Right lobe of liver (tissue), 6 donors: ENCODE data around the gene DUSP8. TPM values are rescaled to one million over a fixed set of nuclear protein-coding genes. Genes with fewer than 3 reads are reported as not detected.
"Not testable (repeated sequence)": the region's sequence is repeated elsewhere in the genome, so short reads cannot be mapped to it uniquely, and the experiment has no call there.

ENCODE experiments used
- ATAC-seq, 4 donors: fragments of 200-7000 bp; cut with Tn5 transposase; one replicate each; pipeline ENCODE4 v1.9.1; 2020; ENCODE audit warnings: mild to moderate bottlenecking in 4 of 4, moderate library complexity in 4 of 4
- DNase-seq, 3 donors: peaks; one replicate each; pipeline ENCODE4 v3.0.0-alpha.2; 2020
- H3K27ac ChIP-seq, 3 donors: fragments of 200-600 bp; one replicate each; pipeline ENCODE4 v1.8.0; 2022
- H3K27me3 ChIP-seq, 2 donors: fragments of 200-600 bp; one replicate each; pipeline ENCODE4 v1.8.0; 2022
- H3K36me3 ChIP-seq, 4 donors: fragments of 200-600 bp; sonication (generic) in 1 of 4; one replicate each; pipeline versions ENCODE4 v1.5.1 to v1.8.0; 2017 to 2022; ENCODE audit warnings: control low read depth in 1 of 4
- H3K4me1 ChIP-seq, 4 donors: fragments of 200-600 bp; sonication (generic) in 1 of 4; one replicate each; pipeline versions ENCODE4 v1.5.1 to v1.8.0; 2017 to 2022; ENCODE audit warnings: control low read depth in 1 of 4
- H3K4me3 ChIP-seq, 3 donors: fragments of 200-600 bp; one replicate each; pipeline ENCODE4 v1.8.0; 2022
- H3K9me3 ChIP-seq, 4 donors: fragments of 200-600 bp; sonication (generic) in 1 of 4; one replicate each; pipeline versions ENCODE4 v1.5.1 to v1.8.0; 2017 to 2022; ENCODE audit warnings: control low read depth in 1 of 4
- CTCF ChIP-seq, 4 donors: fragments of 200-600 bp in 3 of 4; fragments of 450-650 bp in 1 of 4; IDR thresholded peaks; one replicate each; pipeline versions ENCODE4 v1.5.1 to v1.8.0; 2016 to 2022; ENCODE audit warnings: antibody characterized with exemption in 4 of 4, mild to moderate bottlenecking in 2 of 4
- POLR2A ChIP-seq: fragments of 450-650 bp; IDR thresholded peaks from one replicate; pipeline ENCODE4 v1.6.1; 2017; ENCODE audit warnings: antibody characterized with exemption, mild to moderate bottlenecking
- WGBS: methylation state at CpG from one replicate; pipeline ENCODE4 v1.1.6; 2018; ENCODE audit warnings: low coverage, low lambda C conversion rate; ENCODE audit not compliant: insufficient coverage; ENCODE audit errors: missing lambda C conversion rate; 5-methylcytosine and 5-hydroxymethylcytosine counted together
- intact Hi-C, 2 donors: fragments of 100-400 bp; cut with DNase I; formaldehyde crosslinking; loops; one replicate each; pipeline versions ENCODE4 v1.11.2 to v1.14.1; 2022
- total RNA-seq, 6 experiments: library from RNA; depleted of rRNA in 2 of 6; stranded (reverse); fragments of >200 nt in 2 of 6; fragmentation: NEBNext Ultra II Directional in 3 of 6; extraction: Animal tissue kit (Norgen Biotek cat#: 25700) in 3 of 6; gene quantifications; one replicate each; pipeline versions ENCODE4 v1.1.0 to v1.2.4, GENCODE V29; 2016 to 2023
- donor health status: DM: no; HTN: yes; CAD: no.
- donor health status: DM: no; HTN: no; CAD: no.
- donor health status: DM: no; HTN: no; CAD: no.
- donor health status: DM: no; HTN: yes; CAD: no.
- donor health status: DM: no; HTN: yes; CAD: no.

The DUSP8 gene
- total RNA-seq, 6 experiments from 2014 or later, result 0.22 to 13.7 (median 4.4) TPM

GRCh38 chr11:1581976-1582375 lies 9.9 kb upstream of the DUSP8 start:
- no peaks in the 10 kb centered on the region for H3K4me1 ChIP-seq
- H3K27ac ChIP-seq, result no peak overlapping the region
- DNase-seq, result no peak
- WGBS, result 50% methylated on average over 2 of the region's 9 CpGs
- no peaks in the 10 kb centered on the region for H3K9me3 ChIP-seq
- TF ChIP-seq POLR2A (no peak), CTCF (IDR thresholded peaks at IDR 0.05) (no peak)
- H3K27me3 ChIP-seq, result no peaks in the 10 kb centered on the region
- H3K36me3 ChIP-seq, result no peaks in the 10 kb centered on the region
- intact Hi-C loops, result no loop called here
- no peak overlapping the region for H3K4me3 ChIP-seq
- no peak for ATAC-seq

- DNase-seq, result no peak
- intact Hi-C loops, result loop anchor here in 1 of 2 donors (10.0 kb wide), 1 partner anchor 122 kb away; no protein-coding TSS in a partner anchor
These were observed 4.8 kb upstream of the DUSP8 start for GRCh38 chr11:1576825-1577224.

GRCh38 chr11:1575756-1576155 lies 3.7 kb upstream of the DUSP8 start:
- H3K36me3 ChIP-seq, H3K4me3 ChIP-seq, DNase-seq, H3K9me3 ChIP-seq, H3K27me3 ChIP-seq, ATAC-seq, H3K27ac ChIP-seq: not testable (repeated sequence)
- intact Hi-C loops, result loop anchor here in 1 of 2 donors (10.0 kb wide), 1 partner anchor 121 kb away; no protein-coding TSS in a partner anchor
- WGBS, result 78% methylated on average over 16 of the region's 16 CpGs
- peaks cover 0 to 19% (median 5%) of the 10 kb centered on the region in 4 donors for H3K4me1 ChIP-seq

More at GRCh38 chr11:1576825-1577224, 4.8 kb upstream of the DUSP8 start:
- peaks cover 0 to 19% (median 5%) of the 10 kb centered on the region in 4 donors for H3K4me1 ChIP-seq
- H3K36me3 ChIP-seq, result no peaks in the 10 kb centered on the region
- no peaks in the 10 kb centered on the region for H3K9me3 ChIP-seq
- H3K27ac ChIP-seq, result no peak overlapping the region
- no peak overlapping the region for H3K4me3 ChIP-seq
- no peak for ATAC-seq
- WGBS, result 80% methylated on average over 6 of the region's 6 CpGs
- H3K27me3 ChIP-seq, result no peaks in the 10 kb centered on the region
- TF ChIP-seq CTCF (IDR thresholded peaks at IDR 0.05), result no peak
- no peak for TF ChIP-seq POLR2A

GRCh38 chr11:1574933-1575242 lies 2.8 kb upstream of the DUSP8 start:
- 12% methylated on average over 7 of the region's 7 CpGs for WGBS
- Histone ChIP-seq H3K4me1 (peaks cover 0 to 19% (median 5%) of the 10 kb centered on the region in 4 donors), H3K27ac (no peak overlapping the region), H3K9me3 (no peaks in the 10 kb centered on the region), H3K4me3 (no peak overlapping the region), H3K27me3 (no peaks in the 10 kb centered on the region), H3K36me3 (no peaks in the 10 kb centered on the region)
- DNase-seq (no peak), ATAC-seq (no peak)
- TF ChIP-seq CTCF (IDR thresholded peaks at IDR 0.05) (no peak), POLR2A (no peak)
- intact Hi-C loops, result loop anchor here in 1 of 2 donors (10.0 kb wide), 1 partner anchor 120 kb away; no protein-coding TSS in a partner anchor

DNA sequence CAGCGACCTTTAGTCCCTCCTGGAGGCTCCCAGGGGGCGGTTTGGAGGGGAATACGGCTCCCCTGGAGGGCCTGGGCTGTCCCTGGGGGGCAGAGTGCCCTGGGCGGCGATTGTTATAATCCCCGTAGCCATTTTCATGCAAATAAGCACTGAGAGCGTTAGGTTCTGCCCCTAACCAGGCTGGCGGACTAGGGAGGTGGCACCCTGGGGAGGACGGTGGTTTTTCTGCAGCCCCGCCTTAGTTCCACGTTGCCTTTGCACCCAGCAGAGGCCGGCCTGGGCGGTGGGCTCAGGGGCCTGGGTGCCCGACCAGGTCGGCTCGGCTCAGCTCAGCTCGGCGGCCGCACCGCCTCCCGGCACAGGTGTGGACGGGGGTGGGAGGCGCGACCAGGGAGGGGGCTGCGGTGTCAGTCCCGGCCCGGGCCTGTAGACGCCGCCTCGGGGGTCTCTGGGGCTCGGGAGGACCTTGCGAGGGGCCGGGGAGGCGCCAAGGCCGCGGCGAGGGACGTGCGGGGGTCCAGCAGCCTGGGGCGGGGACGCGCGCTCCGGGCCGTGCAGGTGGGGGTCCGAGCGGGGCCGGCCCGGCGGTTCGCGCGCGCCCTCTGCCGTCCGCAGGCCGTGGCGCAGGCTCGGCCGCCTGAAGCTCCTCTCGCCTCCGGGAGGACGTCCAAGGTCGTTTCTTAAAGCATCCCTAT lies 2.3 kb upstream of the DUSP8 start:
- no peaks in the 10 kb centered on the region for H3K27me3 ChIP-seq
- H3K4me1 ChIP-seq, result peaks cover 0 to 19% (median 5%) of the 10 kb centered on the region in 4 donors
- WGBS, result 0% methylated on average over 2 of the region's 64 CpGs
- ATAC-seq (peak; percentile 49 to 76 (median 68)), DNase-seq (peak in 2 of 3 donors; percentile 61 to 66)
- intact Hi-C loops, result loop anchor here in 1 of 2 donors (10.0 kb wide), 1 partner anchor 120 kb away; no protein-coding TSS in a partner anchor
- H3K4me3 ChIP-seq, result peak overlapping the region; percentile 29 to 45 (median 41)
- no peaks in the 10 kb centered on the region for H3K36me3 ChIP-seq
- no peaks in the 10 kb centered on the region for H3K9me3 ChIP-seq
- peak; percentile 75 to 99 (median 85) for TF ChIP-seq CTCF (IDR thresholded peaks at IDR 0.05)
- TF ChIP-seq POLR2A, result no peak
- H3K27ac ChIP-seq, result peak overlapping the region; percentile 15 to 48 (median 31)
